ACC112 (cell line): ENCODE measurements around the gene ZNF462.
"Not testable (repeated sequence)": the region's sequence is repeated elsewhere in the genome, so short reads cannot be mapped to it uniquely, and the experiment has no call there.

ENCODE experiments used
- H2AFZ ChIP-seq: fragments of 200-600 bp; sonication (generic); one replicate; pipeline ENCODE4 v1.6.0; 2017; ENCODE audit warnings: antibody characterized with exemption, low read length; ENCODE audit not compliant: unreplicated experiment
- H3K27ac ChIP-seq: fragments of 200-600 bp; sonication (generic); 2 replicates; pipeline ENCODE4 v1.5.1; 2014; ENCODE audit warnings: low read depth, mild to moderate bottlenecking, antibody characterized with exemption, low read length, moderate library complexity
- H3K27me3 ChIP-seq: fragments of 200-600 bp; sonication (generic); 2 replicates; pipeline ENCODE4 v1.6.1; 2014; ENCODE audit warnings: mild to moderate bottlenecking, antibody characterized with exemption, low read length, moderate library complexity, mixed read lengths; ENCODE audit not compliant: insufficient read depth
- H3K36me3 ChIP-seq: fragments of 200-600 bp; sonication (generic); 2 replicates; pipeline ENCODE4 v1.6.1; 2016; ENCODE audit warnings: mild to moderate bottlenecking, antibody characterized with exemption, low read length, moderate library complexity, mixed read lengths; ENCODE audit not compliant: insufficient read depth
- H3K4me1 ChIP-seq: fragments of 200-600 bp; sonication (generic); one replicate; pipeline ENCODE4 v1.6.1; 2016; ENCODE audit warnings: low read length, mixed read lengths; ENCODE audit not compliant: insufficient read depth, unreplicated experiment, control insufficient read depth
- H3K4me3 ChIP-seq: fragments of 200-600 bp; sonication (generic); 2 replicates; pipeline ENCODE4 v1.5.1; 2014; ENCODE audit warnings: mild to moderate bottlenecking, low read depth, low read length
- H3K79me2 ChIP-seq: fragments of 200-600 bp; sonication (generic); one replicate; pipeline ENCODE4 v1.6.0; 2016; ENCODE audit warnings: low read length; ENCODE audit not compliant: control insufficient read depth, unreplicated experiment, insufficient read depth

The ZNF462 gene

GRCh38 chr9:106843371-106843770 is 19.6 kb upstream of the ZNF462 start:
- no peak overlapping the region for H2AFZ ChIP-seq
- H3K4me3 ChIP-seq, result no peak overlapping the region
- no peaks in the 10 kb centered on the region for H3K36me3 ChIP-seq
- peaks cover 17% of the 10 kb centered on the region for H3K4me1 ChIP-seq
- H3K79me2 ChIP-seq, result no peaks in the 10 kb centered on the region
- H3K27me3 ChIP-seq, result no peaks in the 10 kb centered on the region
- H3K27ac ChIP-seq, result no peak overlapping the region

- Histone ChIP-seq H3K27ac (peak overlapping the region; percentile 17; the same call in 1 of the 2 replicates), H3K4me3 (no peak overlapping the region), H2AFZ (no peak overlapping the region)
Observed at GRCh38 chr9:106846307-106846706, 16.7 kb upstream of the ZNF462 start.

GRCh38 chr9:106846857-106847256 is 16.1 kb upstream of the ZNF462 start:
- no peak overlapping the region for H2AFZ ChIP-seq
- peak overlapping the region; percentile 45 for H3K27ac ChIP-seq
- H3K36me3 ChIP-seq, result no peaks in the 10 kb centered on the region
- H3K27me3 ChIP-seq, result no peaks in the 10 kb centered on the region
- H3K79me2 ChIP-seq, result no peaks in the 10 kb centered on the region
- H3K4me1 ChIP-seq, result peaks cover 17% of the 10 kb centered on the region
- peak overlapping the region; percentile 1; the same call in 1 of the 2 replicates for H3K4me3 ChIP-seq

More at GRCh38 chr9:106846307-106846706, 16.7 kb upstream of the ZNF462 start:
- Histone ChIP-seq H3K27me3 (no peaks in the 10 kb centered on the region), H3K79me2 (no peaks in the 10 kb centered on the region), H3K36me3 (no peaks in the 10 kb centered on the region), H3K4me1 (peaks cover 17% of the 10 kb centered on the region)

GRCh38 chr9:106851640-106852039 is 11.3 kb upstream of the ZNF462 start:
- H2AFZ ChIP-seq, H3K79me2 ChIP-seq, H3K36me3 ChIP-seq, H3K27me3 ChIP-seq, H3K4me3 ChIP-seq, H3K27ac ChIP-seq: not testable (repeated sequence)
- H3K4me1 ChIP-seq, result peaks cover 11% of the 10 kb centered on the region

- Histone ChIP-seq H3K27ac (peak overlapping the region; percentile 33), H2AFZ (no peak overlapping the region), H3K36me3 (no peaks in the 10 kb centered on the region), H3K79me2 (peaks cover 7% of the 10 kb centered on the region), H3K27me3 (no peaks in the 10 kb centered on the region), H3K4me1 (peaks cover 14% of the 10 kb centered on the region), H3K4me3 (no peak overlapping the region)
Observed at GRCh38 chr9:106857811-106858470, 5.0 kb upstream of the ZNF462 start.

GRCh38 chr9:106859957-106860720 is 2.8 kb upstream of the ZNF462 start:
- Histone ChIP-seq H3K4me1 (peaks cover 19% of the 10 kb centered on the region), H3K79me2 (peaks cover 27% of the 10 kb centered on the region), H3K27ac (peak overlapping the region; percentile 33), H3K36me3 (no peaks in the 10 kb centered on the region), H3K27me3 (no peaks in the 10 kb centered on the region), H3K4me3 (peak overlapping the region; percentile 91), H2AFZ (peak overlapping the region; percentile 61)

- peaks cover 35% of the 10 kb centered on the region for H3K79me2 ChIP-seq
- H3K36me3 ChIP-seq, result no peaks in the 10 kb centered on the region
- H3K4me3 ChIP-seq, result peak overlapping the region; percentile 91
Observed at GRCh38 chr9:106860721-106861639, 2.0 kb upstream of the ZNF462 start.

GRCh38 chr9:106861640-106862109 is 1.3 kb upstream of the ZNF462 start:
- no peaks in the 10 kb centered on the region for H3K27me3 ChIP-seq
- peak overlapping the region; percentile 91 for H3K4me3 ChIP-seq
- peak overlapping the region; percentile 33; the same call in 1 of the 2 replicates for H3K27ac ChIP-seq
- peak overlapping the region; percentile 61 for H2AFZ ChIP-seq
- peaks cover 34% of the 10 kb centered on the region for H3K4me1 ChIP-seq
- H3K36me3 ChIP-seq, result no peaks in the 10 kb centered on the region
- H3K79me2 ChIP-seq, result peaks cover 42% of the 10 kb centered on the region

More at GRCh38 chr9:106860721-106861639, 2.0 kb upstream of the ZNF462 start:
- H3K27me3 ChIP-seq, result no peaks in the 10 kb centered on the region
- peak overlapping the region; percentile 61 for H2AFZ ChIP-seq
- peaks cover 27% of the 10 kb centered on the region for H3K4me1 ChIP-seq
- peak overlapping the region; percentile 33 for H3K27ac ChIP-seq

GRCh38 chr9:106862110-106862820 is 701 bp upstream of the ZNF462 start:
- Histone ChIP-seq H3K36me3 (no peaks in the 10 kb centered on the region), H3K27ac (peak overlapping the region; percentile 67), H3K79me2 (peaks cover 48% of the 10 kb centered on the region), H3K27me3 (no peaks in the 10 kb centered on the region), H3K4me1 (peaks cover 38% of the 10 kb centered on the region), H3K4me3 (peak overlapping the region; percentile 91), H2AFZ (peak overlapping the region; percentile 61)
